Stimulated activated CD4-positive, alpha-beta T cell treated with anti-CD3 and anti-CD28 coated beads, Interleukin-2, amount 100 ng/mL, for 24 hours (primary cell): ENCODE data around the gene UPF1.
A peak's percentile ranks its signal among the peaks of the same experiment; 100 is the strongest.

Experiments
- DNase-seq, 2 donors: peaks; one replicate each; pipeline ENCODE4 v3.0.0-alpha.2; 2020

UPF1 gene

GRCh38 chr19:18878858-18879578, 47.3 kb downstream of the UPF1 start:
- DNase-seq, result no peak

- peak in 1 of 2 donors; percentile 37 for DNase-seq
Measured at GRCh38 chr19:18879579-18880373, 48.0 kb downstream of the UPF1 start.

GRCh38 chr19:18881491-18881890, 49.7 kb downstream of the UPF1 start:
- DNase-seq, result no peak

GRCh38 chr19:18883526-18884304, 52.0 kb downstream of the UPF1 start:
- no peak for DNase-seq

- DNase-seq, result no peak
Measured at GRCh38 chr19:18886972-18887371, 55.2 kb downstream of the UPF1 start.

- DNase-seq, result no peak
Measured at GRCh38 chr19:18889949-18890745, 58.4 kb downstream of the UPF1 start.

GRCh38 chr19:18893587-18894253, 62.0 kb downstream of the UPF1 start:
- no peak for DNase-seq

GRCh38 chr19:18894254-18895037, 62.7 kb downstream of the UPF1 start:
- no peak for DNase-seq

GRCh38 chr19:18895038-18895823, 63.5 kb downstream of the UPF1 start:
- no peak for DNase-seq

- no peak for DNase-seq
Measured at GRCh38 chr19:18895824-18896341, 64.1 kb downstream of the UPF1 start, which contains the start of gene CERS1. CERS1 (minus strand) TSS chr19:18896158; CDS start chr19:18896072, 86 bp downstream.

- no peak for DNase-seq
Measured at GRCh38 chr19:18896421-18896841, 64.7 kb downstream of the UPF1 start.

- no peak for DNase-seq
Measured at GRCh38 chr19:18897094-18898029, 65.6 kb downstream of the UPF1 start.

GRCh38 chr19:18898081-18898606, 66.4 kb downstream of the UPF1 start:
- no peak for DNase-seq

- DNase-seq, result no peak
Measured at GRCh38 chr19:18898607-18899408, 67.0 kb downstream of the UPF1 start.

- no peak for DNase-seq
Measured at GRCh38 chr19:18899624-18900560, 68.1 kb downstream of the UPF1 start.

GRCh38 chr19:18900700-18901481, 69.1 kb downstream of the UPF1 start:
- no peak for DNase-seq
